GM21786 (cell line): ENCODE results near the gene TMEM108.

Experiments used
- ATAC-seq: cut with Tn5 transposase; IDR thresholded peaks from one replicate; pipeline ENCODE4 v1.9.1; 2021; ENCODE audit not compliant: unreplicated experiment

TMEM108 gene

DNA sequence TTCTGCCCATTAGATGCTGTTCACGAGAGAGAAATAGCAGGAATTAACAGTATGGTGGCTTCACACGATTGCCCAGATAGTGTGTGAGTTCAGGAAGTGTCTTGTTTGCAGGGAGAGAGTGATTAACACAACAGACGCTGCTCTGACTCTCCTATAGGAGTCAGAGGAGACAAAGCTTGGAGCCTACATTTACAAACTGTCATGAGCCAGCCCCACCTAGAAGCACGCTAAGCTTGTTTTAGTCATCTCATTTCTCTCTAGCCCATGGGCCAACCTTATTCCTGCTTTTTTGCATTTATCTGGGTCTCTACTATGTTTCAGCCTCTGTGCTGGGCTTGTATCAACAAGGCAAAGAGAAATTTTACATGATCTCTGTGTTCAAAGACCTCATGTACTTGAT lies 233.3 kb downstream of the TMEM108 start:
- no peak for ATAC-seq

DNA sequence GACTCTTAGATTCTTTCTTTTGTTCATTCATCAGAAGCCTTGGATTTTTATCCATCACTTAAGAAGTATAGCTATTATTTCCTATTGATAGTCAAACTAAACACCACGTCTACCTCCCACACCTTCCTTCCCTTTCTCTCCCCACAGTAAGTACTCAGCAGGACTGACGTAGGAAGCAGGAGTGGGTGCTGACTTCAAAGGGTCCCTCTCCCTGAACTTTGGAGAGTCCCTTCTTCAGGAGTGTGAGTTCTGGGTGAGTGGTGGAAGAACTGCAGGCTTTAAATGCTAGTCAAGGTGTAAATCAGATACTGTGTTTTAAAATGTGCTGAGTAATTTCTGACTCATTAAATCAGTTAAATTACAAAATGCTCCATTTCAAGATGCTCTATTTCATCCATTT lies 235.2 kb downstream of the TMEM108 start:
- no peak for ATAC-seq

DNA sequence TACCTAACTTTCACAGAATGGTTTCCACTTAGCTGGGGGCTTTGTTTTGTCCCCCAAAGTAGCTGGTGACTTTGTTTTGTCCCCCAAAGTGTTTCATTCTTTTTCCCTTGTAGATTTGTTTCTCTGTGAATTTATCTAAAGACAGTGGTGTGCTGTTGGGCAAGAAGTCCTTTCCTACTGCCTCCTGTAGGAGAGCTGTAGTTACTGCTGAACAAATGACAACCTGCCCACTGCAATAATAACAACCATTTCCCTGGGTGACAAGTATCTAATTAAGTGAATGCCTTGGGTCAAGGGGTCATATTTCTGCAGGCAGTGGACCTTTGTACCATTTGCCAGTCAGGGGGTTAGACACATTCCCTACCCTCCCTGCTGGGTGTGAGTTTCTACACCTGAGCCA lies 236.3 kb downstream of the TMEM108 start:
- ATAC-seq: no peak

DNA sequence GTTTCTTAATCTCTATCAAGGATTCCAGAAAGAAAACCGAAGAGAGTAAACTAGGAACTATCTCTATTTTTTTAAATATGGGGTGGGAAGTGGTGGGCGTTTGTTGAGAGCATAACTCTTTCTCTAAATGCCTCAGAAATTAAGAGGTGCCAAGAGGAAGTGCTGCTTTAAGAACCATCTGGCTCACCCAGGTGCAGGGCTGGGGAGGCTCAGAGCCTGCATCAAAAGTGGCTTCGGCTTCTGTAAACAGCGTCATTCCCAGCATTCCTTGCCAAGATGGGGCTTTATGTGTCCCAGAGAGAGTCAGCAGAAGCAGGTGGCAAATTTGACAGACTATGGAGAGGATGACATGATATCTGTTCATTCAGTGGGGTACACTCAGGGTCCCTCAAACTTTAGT lies 238.4 kb downstream of the TMEM108 start:
- ATAC-seq: no peak

DNA sequence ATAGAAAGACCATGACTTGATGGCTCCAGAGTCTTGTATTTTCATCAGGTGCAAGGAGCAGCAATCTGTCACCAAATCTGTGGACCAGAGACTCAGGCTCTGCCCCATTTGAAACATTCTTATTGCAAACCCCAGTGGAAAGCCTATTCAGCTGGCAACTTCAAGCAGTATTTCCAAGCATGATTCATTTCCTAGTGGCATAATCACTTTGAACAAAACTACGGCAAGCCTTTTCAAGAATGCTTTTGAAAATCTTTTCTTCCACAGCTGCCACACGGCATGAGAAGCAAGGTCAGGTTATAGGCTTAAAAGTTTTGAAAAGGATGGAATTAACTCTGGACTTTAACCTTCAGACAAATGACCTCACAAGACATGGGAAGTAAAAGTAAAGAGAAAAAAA lies 239.6 kb downstream of the TMEM108 start:
- ATAC-seq: no peak

DNA sequence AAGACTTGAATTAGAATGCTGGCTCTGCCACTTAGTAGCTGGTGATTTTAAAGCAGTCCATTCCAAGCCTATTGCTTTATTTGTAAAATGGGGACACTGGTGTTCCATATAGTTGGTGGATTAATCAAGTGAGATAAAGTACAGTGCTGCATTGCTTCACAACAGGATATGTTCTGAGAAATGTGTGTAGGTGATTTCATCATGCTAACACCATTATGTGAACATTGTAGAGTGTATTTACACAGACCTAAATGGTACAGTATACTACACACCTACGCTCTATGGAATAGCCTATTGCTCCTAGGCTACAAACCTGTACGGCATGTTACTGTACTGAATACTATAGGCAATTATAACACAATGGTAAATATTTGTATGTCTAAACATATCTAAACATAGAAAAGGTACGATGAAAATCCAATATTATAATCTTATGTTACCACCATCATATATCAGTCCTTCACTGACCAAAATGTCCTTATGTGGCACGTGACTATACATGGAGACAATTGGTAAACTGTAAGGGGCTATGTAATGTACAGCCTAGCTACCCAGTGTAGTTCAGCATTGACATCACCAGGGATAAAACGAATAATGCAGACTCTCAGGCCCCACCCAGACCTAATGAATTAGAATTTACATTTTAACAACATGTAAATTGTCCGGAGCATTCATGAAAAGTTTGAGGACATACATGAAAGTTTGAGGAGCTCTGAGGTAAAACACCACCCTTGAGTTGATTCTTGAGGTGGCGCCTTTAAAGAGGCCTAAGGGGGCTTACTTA lies 240.3 kb downstream of the TMEM108 start:
- no peak for ATAC-seq

DNA sequence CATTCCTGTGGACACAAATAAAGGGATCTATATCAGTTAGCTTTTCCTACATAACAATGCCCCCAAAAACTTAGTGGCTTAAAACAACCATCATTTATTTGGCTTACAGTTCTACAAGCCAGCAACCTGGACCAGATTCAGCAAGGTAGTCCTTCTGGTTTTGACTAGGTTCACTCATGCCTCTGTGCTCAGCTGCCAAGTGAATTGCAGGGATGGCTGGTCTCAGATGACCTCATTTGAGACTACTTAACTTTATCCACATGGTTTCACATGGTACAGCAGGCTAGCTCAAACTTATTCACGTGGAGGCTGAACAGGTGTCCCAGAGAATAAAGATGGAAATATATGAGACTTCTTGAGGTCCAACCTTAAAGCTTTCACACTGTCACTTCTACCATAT lies 242.4 kb downstream of the TMEM108 start:
- no peak for ATAC-seq

DNA sequence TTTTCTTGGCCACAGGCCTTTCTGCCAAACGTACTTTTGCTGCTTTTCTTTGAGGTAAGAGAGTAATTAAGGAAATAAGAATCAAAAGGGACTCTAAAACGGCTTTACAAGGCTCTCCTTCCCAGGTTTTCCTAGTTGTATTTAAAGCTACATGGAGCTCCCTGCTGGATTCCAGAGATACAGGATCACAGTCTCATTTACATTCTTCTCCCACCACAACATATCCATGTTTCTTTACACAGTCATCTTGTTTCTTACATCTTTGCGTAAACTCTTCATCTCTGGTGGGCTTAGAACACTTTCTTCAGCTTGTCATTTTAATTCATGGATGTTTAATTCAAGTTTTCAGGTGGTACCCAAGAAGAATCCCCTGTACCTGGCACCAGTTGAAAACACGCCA lies 244.0 kb downstream of the TMEM108 start:
- no peak for ATAC-seq

DNA sequence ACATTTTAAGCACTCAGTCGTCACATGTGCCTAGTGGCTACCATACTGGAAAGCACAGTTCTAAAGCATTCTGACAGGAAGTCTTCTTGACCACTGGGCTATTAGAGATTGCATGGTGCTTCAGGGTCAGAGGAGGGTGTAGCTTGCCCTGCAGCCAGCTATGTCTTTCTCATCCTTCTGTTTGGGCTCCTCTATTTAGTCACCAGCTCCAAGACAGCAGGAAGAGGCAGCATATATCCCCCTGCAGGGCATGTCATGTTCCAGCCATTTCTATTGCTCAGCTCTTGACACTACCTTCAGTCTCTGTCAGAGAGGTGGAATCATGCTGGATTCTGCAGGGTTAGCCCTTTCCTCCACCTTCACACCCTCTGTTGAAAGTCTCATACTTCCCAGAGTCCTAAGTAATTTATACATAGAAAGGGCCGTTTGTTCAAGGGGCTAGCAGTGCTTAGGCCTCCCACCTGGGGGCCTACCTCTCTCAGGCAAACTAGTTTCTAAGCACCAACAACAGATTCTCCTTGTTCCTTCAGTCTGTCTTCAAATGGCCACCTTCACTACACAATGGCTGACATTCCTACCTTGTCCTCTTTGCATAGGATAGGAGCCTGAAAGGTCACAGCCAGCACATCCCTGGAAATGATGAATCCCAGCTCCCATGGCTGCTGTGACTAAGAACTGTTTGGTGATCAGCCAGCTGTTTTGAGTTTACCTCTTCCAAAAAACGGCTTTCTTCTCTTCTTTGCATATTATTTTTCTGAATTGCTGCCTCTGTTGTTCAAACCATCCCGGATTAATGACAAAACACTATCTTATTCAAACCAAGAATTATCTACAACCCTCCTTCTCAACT lies 246.0 kb downstream of the TMEM108 start:
- ATAC-seq: no peak

DNA sequence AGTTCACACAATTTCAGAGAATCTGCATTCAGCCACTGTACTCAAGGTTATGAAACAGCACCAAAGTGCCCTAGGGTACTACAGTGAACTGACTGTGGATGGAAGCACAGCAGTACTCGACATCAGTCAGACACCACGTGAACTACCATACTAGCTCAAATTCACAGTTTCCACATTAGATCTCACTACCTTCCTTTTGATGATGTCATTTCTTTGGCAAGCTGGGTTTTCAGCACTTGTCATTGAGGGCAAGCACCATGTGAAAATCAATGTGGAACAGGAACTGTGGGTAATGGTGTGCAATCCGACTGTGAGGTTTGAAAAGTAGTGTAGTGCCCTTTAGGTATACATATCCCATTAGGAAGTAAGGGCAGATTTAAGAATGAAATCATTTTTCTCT lies 251.1 kb downstream of the TMEM108 start:
- ATAC-seq: no peak

DNA sequence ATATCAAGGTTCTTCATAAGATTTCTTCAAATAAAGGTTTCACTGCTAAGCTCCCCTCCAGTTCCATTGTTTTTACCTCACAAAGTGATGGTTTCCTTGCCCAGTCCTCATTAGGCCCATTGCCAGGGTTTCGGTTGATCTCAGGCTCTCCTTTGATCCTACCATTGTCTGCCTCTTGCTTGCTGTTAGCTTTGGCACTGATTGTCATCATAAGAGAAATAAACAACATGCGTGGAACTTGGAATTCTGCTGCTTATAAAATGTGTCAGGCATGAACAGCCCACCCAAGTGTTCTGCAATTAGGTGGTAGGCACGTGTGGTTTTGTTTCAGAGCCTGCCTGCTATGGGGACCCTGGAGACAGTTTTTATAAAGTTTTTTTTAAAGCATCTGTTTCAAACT lies 254.1 kb downstream of the TMEM108 start:
- no peak for ATAC-seq

DNA sequence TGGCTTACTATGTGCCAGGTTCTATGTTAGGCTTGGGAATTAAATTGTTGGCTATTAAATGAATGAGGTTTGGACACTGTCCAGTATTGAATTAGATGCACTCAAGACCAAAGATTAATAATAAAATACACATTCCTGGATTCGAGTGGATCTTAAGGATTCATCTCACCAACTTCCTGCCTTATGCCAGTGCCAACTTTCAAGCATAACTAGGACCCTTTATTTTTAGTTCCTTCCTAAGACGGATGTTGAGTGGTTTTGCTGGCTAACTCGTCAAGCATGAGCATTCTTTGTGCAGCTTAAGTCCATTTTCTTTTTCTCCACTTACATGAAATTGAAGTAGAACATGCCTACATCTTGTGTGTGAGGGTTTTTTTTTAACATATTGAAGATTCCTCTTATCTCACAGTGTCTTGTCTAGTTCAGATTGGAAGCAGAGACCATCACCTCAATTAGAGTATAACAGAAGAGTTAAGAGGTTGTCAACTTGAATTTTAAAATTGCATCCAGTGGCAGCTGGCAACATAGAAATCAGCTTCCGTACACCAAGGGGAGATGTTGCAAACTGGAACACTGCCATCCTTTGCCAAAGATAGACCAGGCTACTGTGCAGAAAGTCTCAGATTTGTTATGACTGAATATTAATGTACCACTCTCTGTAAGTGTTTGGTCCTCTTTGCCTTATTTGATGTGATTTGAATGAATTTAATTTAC lies 255.4 kb downstream of the TMEM108 start:
- no peak for ATAC-seq

DNA sequence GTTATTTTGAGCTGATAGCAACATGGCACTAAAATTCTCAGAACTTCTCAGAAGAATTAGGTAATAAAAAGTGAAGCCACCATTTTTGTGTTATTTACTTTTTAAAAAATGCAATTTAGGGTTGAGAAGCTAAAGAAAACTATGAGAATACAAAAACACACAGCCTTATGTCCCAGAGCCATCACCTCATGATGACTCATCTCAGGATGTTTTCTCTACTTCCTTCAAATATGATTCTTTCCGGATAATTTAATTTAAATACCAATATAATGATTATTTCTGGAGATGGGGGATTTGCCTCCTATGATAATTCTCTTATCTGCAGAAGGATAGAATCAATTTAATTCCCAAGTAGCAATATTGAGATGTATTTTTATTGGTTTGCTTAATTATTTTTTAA lies 256.1 kb downstream of the TMEM108 start:
- ATAC-seq: no peak

DNA sequence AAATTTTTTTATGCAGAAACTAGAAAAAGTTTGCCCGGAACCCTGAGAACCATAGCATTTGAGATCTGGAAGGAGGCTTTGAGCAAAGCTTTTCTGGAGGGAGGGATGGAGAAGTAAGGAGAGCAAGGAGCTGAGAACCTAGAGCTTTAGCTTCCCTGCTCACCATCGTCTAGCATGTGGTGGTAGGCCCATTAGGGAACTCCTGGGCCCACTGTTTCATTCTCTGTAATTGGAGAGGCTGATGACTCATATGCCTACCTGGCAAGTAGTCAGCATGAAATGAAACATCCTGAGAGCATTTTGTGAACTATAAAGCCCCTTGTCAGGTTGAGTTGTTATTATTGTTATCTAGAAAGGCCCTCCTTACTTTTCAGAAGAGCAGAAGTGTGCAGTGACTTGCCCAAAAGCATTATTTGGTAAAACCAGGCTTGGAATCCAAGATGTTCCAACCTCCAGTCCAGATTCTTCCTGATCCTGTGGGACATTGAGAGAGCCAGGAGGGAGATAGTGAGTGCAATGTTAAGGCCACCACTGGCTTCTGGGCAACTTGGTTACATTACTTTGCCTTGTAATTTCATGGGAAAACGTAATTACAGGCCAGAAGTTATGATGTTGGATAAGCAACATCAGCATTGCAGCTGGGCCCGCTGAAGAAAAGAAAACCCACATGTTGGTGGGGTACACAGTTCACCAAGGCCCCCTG lies 257.2 kb downstream of the TMEM108 start:
- no peak for ATAC-seq

DNA sequence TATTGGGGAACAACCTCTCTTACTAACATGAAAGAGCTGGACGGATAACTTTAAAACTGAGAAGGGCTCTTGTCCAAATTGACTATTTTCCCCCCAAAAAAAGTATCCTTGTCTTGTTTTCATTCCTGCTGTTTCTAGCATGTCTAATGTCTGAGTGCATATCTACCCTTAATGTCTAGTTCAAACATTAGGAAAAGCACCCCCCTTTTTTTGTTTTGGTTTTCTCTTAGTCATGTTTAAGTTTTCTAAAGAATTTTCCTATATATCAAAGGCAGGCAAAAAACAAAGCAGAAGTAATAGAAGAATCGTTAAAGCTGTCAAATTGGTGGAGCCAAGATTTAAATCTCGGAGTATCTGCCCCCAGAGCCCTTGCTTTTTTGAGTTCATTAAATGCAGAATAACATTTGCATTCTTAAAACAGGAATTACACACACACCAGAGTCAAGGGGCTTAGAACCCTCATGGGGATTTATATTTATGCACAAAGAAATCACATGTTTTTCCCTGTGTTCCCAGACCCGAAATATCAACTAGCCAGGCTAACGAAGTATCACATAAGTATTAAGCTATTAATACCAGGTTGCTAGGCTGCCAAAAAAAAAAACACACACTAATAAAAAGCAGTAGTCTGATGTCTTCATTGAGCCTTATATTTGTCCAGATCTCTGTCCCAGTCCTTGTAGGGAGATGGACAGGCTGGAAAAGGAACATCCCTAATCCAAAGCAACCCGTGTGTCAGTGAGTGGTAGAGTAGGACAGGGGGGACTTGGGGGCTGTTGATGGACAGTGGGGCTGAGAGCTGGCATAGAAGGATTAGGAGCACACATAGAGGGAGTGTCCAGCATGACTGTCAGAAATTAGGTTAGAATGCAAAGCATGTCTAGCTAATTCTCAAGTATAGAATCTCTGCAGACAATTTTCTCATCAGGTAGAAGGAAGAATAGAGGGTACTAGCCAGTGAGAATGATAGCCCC lies 258.0 kb downstream of the TMEM108 start:
- ATAC-seq: no peak

DNA sequence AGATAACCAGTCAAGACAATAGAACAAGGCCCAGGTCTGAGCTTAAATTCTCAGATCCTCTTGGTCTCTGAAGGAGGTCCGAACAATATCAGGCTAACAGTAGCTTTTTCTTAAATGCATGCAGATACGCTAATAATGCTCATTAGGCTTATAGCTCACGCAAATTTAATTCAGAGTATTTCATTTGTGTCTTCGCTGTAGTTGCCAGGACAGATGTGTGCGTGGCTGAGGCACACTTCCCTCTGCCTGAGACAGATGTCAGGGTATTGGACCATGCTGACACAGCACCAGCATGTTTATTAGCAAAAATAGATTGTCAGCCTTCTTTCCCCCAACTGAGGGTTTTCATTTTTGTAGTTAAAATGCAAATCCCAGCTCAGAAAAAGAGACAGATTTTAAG lies 258.8 kb downstream of the TMEM108 start:
- ATAC-seq: no peak

DNA sequence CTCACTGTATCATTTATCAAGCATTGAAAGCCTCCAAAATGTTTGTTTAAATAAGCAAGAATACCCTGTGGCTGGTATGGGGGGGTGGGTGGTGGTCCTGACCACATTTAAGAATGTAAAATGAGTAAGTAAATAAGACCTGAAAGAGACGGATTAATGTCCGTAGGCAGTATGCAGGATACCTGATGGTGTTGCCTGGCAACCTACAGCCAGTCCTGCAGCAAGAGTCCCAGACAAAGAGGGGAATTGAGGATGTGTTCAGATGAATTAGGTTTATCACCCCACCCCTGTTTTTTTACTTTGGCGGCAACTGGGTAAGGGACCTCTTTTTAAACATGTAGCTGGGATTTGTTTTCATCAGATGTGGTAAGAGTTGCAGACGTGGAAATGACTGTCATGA lies 261.9 kb downstream of the TMEM108 start:
- no peak for ATAC-seq

DNA sequence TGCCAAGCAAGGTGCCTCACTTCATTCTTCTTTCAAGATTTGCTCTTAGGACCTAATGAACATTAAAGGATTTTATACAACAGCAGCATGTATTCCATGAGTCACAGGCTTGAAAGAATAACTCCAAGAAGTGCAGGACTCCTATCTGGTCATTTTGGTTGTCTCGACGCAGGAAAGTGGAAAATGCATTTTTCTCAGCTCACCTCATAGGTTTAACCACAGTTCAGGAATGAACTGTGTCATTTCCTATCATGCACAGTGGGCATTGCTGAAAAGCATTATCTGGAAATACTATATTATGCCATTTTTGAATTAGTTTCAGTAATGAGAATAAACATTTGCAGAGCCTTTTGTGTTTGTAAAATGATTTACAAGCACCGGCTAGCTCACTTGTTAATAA lies 263.0 kb downstream of the TMEM108 start:
- no peak for ATAC-seq

DNA sequence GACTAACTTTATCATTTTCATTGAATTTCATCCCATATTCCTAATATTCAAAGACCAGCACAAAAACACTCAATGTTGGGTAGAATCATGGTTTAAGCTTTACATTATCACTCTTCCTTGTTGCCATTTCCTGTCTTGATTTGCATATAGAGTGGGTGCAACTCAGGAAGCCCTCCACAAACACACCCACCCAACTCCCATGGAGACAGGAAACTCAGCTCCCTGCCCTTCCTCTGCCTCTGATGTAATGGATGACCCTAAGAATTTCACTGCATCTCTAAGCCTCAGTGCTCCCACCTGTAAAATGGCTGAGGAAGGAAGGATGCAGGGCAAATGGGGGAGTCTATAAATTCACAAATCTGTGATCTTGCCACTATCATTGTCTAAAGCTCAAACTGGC lies 263.5 kb downstream of the TMEM108 start:
- ATAC-seq: no peak

DNA sequence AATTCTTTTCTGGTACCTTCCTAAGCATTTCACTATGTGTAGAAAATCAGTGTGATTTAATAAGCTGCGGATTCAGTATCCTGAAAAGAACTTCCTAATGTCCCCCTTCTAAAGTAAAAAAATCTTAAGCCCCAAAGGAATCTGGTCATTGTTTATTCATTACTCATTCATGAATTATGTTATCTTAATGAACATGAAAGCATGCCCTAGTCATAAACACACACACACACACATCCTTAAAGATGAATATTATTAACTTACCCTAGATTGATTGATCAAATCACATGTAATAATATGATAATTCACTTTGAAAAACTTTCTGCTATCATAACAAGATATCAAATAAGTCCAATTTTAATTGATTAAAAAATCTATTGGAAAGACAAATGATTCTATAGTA lies 265.2 kb downstream of the TMEM108 start:
- ATAC-seq: no peak
